Amygdala (tissue), 56 donors: ENCODE data around the gene ZFAND3.
"Not testable (repeated sequence)": the region's sequence is repeated elsewhere in the genome, so short reads cannot be mapped to it uniquely, and the experiment has no call there.

ENCODE experiments used
- DNase-seq, 56 donors: peaks; one replicate each; lab custom pipeline; 2025; lab: John Stamatoyannopoulos, UW

ZFAND3 gene

DNA sequence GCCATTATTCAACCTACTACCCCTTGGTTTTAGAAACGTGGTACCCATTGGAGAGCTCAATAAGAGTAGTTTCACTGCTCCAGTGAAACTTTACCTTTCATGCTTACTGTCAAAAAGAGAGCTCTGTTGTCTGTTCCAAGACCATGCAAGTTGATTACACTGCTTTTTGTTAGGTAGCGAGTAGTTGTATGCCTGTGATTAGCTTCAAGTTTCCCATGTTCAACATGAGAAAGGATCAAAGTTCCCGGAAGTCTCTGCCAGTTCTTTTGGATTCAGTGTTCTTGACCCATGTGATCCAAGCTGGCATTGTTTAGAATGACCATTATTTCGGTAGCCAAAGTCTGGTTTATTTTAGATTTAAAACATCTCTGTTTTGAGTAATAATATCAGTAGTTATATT is 107.1 kb downstream of the ZFAND3 start:
- DNase-seq: no peak

DNA sequence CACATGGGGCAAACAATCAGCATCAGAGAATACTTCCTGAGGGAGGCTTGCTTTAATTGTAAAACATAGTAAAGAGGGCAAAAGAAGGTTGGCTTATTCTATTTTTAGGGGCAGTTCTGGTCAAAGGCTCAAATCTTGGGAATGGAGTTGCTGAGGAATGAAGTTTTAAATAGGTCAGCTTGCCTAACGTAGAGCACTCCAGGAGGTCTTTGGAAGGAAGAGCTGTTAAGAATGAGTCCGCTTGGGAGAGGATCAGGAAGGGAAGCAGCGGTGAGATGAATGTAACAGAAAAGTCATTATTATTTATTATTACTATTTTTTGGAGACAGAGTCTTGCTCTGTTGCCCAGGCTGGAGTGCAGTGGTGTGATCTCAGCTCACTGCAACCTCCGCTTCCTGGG is 108.7 kb downstream of the ZFAND3 start:
- no peak for DNase-seq

DNA sequence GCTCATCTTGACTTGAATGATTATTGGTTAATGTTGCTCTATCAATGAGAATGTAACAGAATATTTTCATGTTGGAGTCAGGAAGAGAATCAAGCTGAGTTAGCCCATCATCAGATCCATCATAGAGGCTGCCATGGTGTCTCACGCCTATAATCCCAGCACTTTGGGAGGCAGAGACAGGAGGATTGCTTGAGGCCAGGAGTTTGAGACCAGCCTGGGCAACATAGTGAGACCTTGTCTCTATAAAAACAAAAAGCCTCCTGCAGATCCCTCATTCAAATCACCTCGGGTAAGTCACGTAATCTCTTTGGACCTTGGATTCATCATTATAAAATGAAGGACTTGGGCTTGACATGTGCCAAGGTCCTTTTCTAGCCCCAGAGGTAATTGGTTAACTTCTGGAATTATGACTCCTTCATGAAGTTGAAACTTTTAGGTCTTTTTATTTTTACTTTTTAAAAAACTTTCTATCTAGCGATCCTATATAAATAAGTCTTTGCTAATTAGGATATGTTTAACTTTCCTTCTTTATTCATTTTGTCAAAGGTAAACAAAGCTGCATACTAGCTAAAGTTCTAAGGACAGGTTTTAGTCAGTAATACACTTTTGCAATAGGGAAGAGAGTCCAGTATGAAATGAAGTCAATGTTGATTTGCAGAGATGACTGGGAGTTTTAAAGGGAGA is 110.9 kb downstream of the ZFAND3 start:
- DNase-seq: no peak

DNA sequence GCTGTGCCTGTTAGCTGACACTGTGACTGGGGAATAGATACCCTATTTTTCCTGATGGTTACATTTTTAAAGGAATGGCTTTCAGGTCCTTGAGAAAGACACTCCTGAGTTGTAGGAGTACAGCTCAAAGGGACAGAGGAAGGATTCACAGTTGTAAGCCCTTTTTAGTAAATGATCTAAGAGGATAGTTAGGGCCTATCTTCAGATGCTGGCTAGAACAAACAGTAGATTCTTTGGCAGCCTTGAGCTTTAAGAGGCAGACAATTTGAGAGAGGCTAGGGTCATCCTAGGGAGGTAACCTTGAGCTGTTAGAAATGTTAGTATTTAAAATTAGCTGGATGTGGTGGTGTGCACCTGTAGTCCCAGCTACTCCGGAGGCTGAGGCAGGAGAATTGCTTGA is 111.5 kb downstream of the ZFAND3 start:
- DNase-seq: no peak

DNA sequence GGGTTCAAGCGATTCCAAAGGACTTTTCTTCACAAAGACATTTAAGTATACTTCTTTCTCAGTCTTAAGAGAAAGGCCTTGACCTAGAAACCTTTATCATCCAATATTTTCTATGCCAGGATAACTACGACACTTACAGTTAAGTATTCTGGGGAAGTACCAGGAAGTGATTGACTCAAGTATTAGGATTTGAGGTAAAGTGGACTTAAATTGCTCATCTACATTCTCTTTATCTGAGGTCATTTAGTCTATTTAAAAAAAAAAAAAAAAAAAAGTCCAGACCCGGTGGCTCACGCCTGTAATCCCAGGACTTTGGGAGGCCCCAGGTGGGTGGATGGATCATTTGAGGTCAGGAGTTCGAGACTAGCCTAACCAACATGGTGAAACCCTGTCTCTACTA is 114.7 kb downstream of the ZFAND3 start:
- no peak for DNase-seq

DNA sequence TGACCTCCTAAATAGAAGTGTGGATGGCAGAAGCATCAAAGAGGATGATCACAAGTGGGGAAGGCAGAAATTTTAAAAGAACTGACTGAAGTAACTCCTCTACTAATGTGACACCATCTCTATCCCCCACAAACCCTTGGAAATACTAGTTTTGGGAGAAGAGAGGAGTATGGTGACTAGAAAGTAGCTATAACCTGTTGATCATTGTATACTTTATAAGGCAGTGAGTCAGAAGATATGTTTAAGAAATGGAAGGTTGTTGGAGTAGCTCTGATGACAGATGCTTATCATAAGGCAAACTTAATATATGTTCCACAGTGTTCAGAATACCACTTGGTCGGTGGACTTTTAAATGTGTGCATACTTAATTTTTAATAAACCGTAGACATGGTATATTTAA is 116.6 kb downstream of the ZFAND3 start:
- no peak for DNase-seq

DNA sequence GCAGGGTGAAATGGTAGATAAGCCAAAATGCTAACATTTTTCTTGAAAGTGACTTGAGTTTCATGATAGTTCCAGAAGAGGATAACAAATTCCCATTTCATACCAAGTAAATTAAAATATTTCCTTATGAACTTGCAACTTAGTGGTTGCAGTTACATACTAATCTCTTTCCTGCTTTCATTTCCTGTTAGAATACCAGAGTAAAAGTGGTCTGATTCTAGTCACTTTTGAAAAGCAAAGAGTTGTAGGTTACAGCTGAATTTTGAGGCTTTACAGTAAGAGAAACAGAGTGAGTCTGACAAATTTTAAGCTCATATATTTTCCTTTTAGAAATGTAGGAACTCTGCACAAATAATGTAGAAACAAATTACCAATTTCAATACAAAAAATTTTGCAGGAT is 117.4 kb downstream of the ZFAND3 start:
- no peak for DNase-seq

DNA sequence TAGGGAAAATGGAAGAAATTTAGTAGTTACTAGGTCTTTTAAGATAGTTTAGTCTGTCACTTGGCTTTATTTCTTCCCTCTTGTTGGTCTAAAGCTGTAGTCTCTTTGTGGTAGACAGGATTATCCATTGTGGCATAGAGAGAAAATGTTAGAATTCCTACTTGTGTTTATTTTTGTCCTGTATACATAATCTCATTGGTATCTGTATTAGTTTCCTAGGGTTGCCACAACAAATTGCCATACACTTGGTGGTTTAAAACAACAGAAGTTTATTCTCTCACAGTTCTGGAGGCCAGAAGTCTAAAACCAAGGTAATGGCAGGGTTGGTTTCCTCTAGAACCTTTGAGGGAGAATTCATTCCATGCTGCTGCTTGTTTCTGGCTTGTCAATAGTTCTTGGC is 119.4 kb downstream of the ZFAND3 start:
- no peak for DNase-seq

DNA sequence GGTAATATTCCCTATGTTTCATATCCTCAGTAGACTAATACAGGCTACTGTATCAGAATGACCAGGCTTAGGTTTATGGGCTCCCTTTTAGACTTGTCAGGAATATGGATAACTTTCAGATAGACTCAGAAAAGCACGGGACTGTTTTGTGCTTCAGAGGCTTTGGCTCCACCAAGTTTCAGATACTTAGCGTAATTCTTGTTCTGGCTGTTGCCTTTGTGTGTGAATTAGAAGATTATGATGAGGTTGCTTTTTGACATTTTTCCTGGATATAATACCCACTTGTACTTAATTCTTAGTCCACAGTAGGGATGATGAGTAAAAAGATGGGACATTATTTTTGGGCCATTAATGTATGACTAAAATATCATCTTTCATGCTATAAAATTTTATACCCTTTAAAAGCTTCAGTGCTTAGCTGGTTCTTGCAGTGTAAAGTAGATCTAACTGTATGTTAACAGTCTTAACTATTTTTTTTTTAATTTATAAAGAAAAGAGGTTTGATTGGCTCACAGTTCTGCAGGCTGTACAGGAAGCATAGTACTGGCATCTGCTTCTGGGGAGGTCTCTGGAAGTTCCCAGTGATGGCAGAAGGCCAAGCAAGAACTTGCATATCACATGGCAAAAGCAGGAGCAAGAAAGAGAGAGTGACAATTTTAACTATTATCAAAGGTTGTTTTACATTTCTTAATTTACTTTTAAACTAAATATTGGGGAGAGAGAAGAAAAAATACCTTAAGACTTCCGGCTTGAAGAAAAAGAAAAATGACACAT is 120.7 kb downstream of the ZFAND3 start:
- peak in 6 of 56 donors; percentile 2 to 21 (median 8) for DNase-seq

DNA sequence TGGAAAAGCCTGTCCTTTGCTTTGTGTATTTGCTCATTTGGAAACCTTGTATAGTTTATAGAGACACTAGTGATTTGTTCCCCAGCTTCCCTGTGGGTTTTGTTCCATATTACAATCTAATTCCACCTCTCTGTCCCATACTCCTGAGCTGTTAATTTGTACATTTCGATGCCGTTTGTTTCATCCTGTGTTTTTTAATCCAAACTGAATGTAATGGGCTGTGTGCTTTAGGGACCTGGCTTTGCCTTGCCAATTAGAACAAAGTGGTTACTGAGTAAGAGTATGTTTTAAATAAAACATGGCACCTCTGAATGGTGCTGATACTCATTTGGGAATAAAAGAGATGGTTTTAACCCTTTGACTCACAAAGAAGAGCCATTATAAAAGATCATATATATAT is 122.3 kb downstream of the ZFAND3 start:
- no peak for DNase-seq

DNA sequence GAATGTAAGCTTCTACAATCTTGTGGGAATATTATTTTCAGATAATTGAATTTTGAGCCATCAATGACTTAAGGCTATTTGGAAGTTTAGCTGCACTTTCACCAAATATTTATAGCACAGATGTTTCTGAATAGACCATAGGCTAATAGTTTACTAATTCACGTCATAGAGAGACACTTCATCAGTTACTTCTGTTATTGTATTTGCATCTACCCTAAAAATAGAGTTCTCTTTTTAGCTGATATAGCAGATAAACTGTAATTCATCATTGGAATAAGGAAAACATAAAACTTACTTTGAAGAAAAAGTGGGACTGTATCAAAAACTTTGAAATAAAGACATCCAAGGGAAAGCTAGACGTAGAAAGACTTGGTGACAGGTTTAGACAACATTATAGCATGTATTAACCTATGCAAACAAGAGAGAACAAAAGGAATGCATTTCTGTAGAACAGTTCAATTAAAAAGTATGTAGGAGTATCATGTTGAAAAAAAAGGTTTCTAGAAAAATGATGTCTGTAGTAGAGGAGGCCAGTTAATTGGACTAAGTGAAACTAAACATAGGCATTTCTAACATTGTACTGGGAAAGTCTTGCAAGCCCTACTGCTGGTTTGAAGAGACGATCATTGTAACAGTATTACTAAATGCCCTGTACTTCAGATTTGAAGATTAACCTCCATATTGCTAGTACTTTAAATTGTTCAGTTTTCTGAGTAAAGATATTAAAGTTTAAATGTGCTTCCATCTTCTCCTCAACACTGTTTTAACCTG is 123.3 kb downstream of the ZFAND3 start:
- DNase-seq: no peak

DNA sequence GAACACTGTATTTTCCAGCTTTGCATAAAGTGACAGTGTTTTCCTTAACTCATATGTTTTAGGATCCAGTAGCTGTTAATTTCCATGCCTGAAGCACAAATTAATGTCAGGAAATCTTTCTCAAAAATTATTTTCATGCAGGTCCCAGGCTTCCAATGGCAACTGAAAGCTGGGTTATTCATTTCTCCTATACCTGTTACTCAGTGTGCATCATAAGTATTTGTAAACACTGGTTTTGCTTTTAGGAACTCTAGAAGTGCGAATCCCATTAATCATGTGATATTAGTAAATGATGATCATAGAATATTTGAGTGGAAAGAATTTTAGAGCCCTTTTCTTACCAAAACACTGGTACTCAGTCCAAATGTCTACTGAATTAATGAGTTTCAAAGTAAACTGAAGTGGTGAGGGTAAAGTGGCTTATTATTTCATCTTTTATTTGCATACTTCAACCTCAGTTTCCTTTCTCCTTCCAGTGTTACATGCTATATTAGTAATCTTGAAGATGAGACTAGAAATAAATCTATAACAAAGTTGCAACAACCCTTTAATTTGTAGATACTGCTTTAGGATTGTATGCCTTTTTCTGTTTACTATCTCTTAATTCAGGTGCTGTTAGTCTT is 124.0 kb downstream of the ZFAND3 start:
- DNase-seq: no peak

DNA sequence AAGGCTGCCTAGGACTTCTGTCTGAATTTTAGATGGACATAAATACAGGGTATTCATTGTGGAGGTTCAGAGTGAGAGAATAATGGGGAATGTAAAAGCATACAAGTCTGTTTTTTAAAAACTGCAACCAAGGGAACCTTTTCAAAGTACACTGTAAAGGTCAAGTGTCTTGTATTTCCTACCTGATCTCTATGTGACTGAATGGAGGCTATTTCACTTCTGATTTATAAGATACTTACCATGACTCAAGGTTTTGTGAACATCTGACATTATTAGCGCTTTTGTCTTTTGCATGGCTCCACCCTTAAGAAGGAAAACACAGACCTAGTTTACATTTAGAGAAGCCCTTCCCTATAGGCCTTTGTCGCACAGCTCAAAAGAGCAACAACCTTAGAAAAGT is 126.5 kb downstream of the ZFAND3 start:
- no peak for DNase-seq

DNA sequence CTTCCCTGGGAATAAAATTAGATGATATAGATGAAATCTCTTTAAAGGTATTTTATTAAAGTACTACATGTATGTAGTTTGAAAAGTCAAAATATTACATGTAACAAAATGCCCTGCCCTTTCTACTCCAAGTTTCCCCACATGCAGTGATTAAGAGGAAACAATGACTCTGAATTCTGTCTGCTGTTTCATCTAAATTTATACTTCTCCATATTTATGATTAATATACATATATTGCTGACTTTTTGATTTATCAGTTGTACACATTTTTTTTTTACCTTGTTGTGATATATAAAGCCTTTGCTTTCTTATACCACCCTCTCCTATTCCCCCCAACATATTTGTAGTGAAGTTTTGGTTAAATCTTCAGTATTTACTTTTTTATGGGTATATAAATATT is 127.9 kb downstream of the ZFAND3 start:
- DNase-seq: no peak

DNA sequence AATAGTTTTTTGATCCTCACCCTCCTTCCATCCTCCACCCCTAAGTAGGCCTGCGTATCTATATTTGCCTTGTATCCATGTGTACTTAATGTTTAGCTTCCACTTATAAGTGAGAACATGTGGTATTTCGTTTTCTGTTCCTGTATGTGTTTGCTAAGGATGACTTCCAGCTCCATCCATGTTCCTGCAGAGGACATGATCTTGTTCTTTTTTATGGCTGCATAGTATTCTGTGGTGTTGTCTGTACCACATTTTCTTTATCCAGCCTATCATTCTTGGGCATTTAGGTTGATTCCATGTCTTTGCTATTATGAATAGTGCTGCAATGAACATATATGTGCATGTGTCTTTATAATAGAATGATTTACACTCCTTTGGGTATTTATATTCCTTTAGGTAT is 129.1 kb downstream of the ZFAND3 start:
- DNase-seq: not testable (repeated sequence)

DNA sequence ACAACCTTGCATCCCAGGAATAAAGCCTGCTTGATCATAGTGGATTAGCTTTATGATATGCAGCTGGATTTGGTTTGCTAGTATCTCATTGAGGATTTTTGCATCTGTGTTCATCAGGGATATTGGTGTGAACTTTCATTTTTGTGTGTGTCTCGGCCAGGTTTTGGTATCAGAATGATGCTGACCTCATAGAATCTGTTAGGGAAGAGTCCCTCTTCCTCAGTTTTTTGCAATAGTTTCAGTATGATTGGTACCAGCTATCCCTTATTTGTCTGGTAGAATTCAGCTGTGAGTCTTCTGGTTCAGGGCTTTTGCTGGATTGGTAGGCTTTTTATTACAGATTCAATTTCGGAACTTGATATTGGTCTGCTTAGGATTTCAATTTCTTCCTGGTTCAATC is 132.5 kb downstream of the ZFAND3 start:
- no peak for DNase-seq

DNA sequence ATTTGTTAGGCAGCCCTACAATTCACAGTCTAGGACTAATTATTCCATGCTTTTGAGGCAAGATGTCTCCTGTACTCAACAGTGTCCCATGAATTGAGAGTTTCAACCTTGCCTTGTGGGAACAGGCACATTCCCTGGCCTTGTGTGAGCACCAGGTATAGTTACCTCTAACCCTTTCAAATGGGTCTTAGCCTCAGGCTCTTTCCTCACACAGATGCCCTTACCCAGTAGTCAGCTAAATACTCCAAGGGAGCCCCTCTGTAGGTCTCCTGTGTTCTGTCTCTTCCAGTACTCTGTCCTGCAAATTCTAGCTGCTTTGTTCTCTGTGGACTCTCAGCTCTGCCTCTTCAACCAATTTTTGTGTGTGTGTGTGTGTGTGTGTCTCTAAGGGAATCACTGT is 135.3 kb downstream of the ZFAND3 start:
- no peak for DNase-seq

DNA sequence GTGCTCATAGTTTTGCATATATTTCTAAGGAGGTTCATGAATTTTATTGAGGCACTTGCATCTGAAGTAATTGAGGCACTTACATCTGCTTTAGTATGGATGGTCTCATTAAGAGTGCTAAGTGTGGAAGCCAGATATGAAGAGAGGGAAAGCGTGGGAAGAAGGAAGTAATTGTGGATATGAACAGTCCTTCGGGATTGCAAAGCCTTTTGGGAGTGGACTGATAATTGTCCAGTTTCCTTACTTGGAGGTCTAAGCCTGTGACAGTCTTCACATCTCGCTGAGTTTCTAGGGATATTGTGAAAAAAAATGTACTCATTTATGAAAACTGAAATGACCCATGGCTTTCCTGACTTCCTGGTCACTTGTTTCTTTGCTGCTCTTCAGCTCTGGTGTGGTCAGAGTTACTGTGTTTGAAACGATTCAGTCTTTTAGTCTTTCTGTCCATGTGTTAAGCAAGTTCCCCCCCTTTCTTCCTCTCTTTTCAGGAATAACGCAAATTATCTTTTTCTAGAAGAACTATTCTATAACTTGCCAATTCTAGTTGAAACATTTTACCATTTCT is 137.3 kb downstream of the ZFAND3 start:
- no peak for DNase-seq

DNA sequence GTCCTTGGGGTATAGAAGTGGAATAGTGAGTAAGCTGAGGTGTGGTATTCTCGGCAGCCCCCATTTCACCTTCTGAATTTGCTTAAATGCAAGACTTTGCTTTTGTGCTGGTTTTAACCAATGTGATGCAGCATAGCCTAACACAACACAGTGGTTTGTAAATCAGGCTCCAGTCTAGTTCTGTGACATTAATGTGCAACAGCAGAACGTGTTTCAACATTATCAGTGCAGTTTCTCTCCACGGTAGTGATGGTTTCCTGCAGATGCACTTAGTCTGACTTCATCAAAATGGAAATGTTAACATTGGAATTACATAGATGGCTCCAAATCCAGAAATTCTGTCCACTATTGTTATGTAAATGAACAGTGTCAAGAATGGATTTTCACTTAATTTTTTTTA is 139.5 kb downstream of the ZFAND3 start:
- DNase-seq: no peak

DNA sequence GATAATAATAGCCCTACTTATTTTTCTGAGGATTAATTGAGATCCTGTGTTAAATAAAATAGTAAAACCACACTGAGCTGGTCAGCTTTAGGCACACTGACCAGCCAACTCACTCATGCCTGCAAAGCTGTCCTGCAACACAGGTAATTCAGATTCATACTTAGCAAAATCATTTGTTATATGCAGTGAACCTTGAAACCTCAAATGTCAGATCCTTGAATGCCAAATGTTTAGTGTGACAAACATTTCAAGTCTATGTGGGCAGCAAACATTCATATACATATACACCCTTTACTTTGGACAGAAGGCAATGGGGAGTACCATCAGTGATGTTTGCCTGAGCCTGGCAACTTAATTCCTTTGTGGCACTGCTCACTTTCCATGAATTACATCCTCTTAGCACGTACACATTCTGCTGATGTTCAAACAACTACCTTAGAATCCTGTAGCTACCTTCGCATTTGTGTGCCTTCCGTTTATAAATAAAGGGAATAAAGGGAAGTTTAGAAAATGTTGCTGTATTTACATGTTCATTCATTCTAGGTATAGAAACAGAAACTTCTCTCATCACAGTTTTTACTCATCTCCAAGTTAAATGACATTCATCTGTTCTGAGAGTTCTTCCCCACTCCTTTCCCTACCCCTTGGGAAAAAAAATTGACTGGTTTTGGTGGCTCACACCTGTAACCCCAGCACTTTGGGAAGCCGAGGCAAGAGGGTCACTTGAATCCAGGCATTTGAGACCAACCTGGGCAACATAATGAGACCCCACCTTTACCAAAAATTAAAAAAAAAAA is 140.8 kb downstream of the ZFAND3 start:
- DNase-seq: no peak
